HUES48 (cell line): Measurements from ENCODE around the gene RSPO4.

ENCODE experiments used
- H3K27ac ChIP-seq: one replicate; pipeline ENCODE4 v1.7.0; 2013; ENCODE audit warnings: low read depth, low read length, inconsistent platforms
- H3K27me3 ChIP-seq: 2 replicates; pipeline ENCODE4 v1.6.1; 2013; ENCODE audit warnings: mild to moderate bottlenecking, low read length; ENCODE audit not compliant: control insufficient read depth, insufficient read depth
- H3K36me3 ChIP-seq: 2 replicates; pipeline ENCODE4 v1.6.1; 2013; ENCODE audit warnings: low read length; ENCODE audit not compliant: control insufficient read depth, insufficient read depth
- H3K4me1 ChIP-seq: 2 replicates; pipeline ENCODE4 v1.6.1; 2013; ENCODE audit warnings: mild to moderate bottlenecking, low read length; ENCODE audit not compliant: control insufficient read depth, insufficient read depth
- H3K4me3 ChIP-seq: 2 replicates; pipeline ENCODE4 v1.5.1; 2013; ENCODE audit warnings: mild to moderate bottlenecking, low read depth, low read length
- H3K9ac ChIP-seq: 2 replicates; pipeline ENCODE4 v1.6.1; 2013; ENCODE audit warnings: mild to moderate bottlenecking, low read depth, low read length, moderate library complexity
- H3K9me3 ChIP-seq: 2 replicates; pipeline ENCODE4 v1.6.1; 2013; ENCODE audit warnings: low read length; ENCODE audit not compliant: control insufficient read depth, insufficient read depth

The RSPO4 gene

DNA sequence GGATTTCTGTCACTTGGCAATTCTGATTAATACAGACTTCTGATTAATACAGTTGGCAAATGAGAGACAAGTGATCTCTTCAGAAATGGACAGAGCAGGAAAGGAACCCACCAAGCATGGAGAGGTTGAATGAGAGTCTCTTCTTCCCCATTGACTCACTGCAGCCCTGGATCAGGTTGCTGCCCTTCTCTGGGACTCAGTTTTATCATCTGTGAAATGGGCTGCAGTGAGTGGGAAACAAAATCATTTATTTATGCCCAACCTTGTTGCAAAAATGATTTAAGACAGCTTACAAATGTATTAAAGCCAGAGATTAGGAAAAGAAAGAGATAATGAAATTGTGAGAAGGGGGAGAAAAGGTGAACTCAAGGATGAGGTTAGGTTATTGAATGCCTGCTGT is 20.8 kb upstream of the RSPO4 start:
- H3K9me3 ChIP-seq: no peaks in the 10 kb centered on the region
- no peak overlapping the region for H3K27ac ChIP-seq
- no peak overlapping the region for H3K4me3 ChIP-seq
- H3K27me3 ChIP-seq: no peaks in the 10 kb centered on the region
- no peaks in the 10 kb centered on the region for H3K4me1 ChIP-seq
- H3K36me3 ChIP-seq: no peaks in the 10 kb centered on the region
- H3K9ac ChIP-seq: no peak overlapping the region

DNA sequence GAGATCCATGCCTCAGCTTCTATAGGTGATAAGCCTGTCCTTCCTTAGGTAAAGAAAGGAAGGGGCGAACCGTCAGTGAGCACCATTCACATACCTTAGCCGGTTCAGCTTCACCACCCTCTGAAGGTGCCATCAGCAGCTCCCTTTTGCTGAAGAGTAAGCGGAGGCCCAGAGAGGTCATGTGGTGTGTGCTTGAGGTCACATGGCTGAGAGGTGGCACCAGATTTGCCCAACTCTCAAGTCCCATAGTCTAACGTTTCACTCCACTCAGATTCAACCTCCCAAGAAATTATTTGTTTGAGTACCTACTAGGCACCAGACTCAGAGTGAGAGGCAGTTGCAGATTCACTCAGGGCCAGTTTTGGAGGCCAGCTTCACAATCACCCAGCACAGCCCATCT is 18.5 kb upstream of the RSPO4 start:
- Histone ChIP-seq H3K9ac (no peak overlapping the region), H3K27ac (no peak overlapping the region), H3K4me1 (no peaks in the 10 kb centered on the region), H3K9me3 (no peaks in the 10 kb centered on the region), H3K36me3 (no peaks in the 10 kb centered on the region), H3K4me3 (no peak overlapping the region), H3K27me3 (no peaks in the 10 kb centered on the region)

DNA sequence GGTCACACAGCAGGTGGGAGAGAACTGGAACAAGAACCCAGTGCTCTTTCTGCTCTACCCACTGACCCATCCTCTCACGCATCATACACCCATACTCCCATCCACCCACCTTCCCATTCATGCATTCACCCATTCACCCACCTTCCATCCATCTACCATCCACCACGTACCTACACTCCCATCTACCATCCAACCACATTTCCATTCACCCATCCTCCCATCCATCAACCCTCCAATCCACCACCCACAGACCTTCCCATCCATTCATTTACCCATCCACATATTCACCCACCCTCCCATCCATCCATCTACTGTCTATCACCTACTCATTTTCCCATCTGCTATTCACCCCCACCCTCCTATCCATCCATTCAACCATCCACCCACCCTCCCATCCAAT is 17.2 kb upstream of the RSPO4 start:
- Histone ChIP-seq H3K4me3 (no peak overlapping the region), H3K36me3 (no peaks in the 10 kb centered on the region), H3K4me1 (no peaks in the 10 kb centered on the region), H3K27ac (no peak overlapping the region), H3K27me3 (no peaks in the 10 kb centered on the region), H3K9me3 (no peaks in the 10 kb centered on the region), H3K9ac (no peak overlapping the region)

DNA sequence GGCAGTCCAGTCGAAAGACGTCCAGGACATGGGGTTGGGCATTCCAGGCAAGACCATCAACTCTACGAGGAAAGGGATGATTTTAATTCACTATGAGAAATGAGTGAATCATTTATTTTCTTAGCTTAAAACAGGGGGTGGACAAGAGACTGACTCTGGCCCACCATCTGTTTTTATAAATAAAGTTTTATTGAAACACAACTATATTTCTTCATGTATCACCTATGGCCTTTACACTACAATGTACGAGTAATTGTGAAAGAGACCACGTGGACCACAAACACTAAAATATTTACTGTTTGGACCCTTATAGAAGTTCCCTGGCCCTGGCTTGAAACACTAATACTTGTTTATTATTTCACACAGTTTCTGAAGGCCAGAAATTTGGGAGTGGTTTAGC is 15.6 kb upstream of the RSPO4 start:
- H3K27ac ChIP-seq: no peak overlapping the region
- H3K9ac ChIP-seq: no peak overlapping the region
- H3K36me3 ChIP-seq: no peaks in the 10 kb centered on the region
- H3K4me1 ChIP-seq: no peaks in the 10 kb centered on the region
- no peaks in the 10 kb centered on the region for H3K27me3 ChIP-seq
- no peaks in the 10 kb centered on the region for H3K9me3 ChIP-seq
- no peak overlapping the region for H3K4me3 ChIP-seq

DNA sequence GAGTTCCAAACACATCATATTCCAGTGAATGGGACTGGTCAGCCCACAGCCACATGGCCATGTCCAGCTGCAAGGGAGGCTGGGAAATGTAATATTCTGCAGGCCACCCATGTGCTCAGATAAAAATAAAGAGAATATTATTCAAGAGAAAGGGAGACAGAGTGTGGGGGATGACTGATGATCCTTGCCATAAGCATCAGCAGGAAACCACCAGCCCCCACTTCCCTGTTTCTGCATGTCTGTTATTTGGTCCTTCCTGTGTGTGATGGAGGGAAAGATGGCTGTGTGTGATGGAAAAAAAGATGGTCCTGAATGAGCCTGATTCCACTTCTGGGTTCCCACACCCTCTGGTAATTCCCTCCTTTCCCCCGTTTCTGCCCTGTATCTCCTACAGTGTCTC is 13.1 kb upstream of the RSPO4 start:
- no peak overlapping the region for H3K9ac ChIP-seq
- H3K4me3 ChIP-seq: no peak overlapping the region
- H3K9me3 ChIP-seq: no peaks in the 10 kb centered on the region
- H3K27me3 ChIP-seq: no peaks in the 10 kb centered on the region
- no peaks in the 10 kb centered on the region for H3K4me1 ChIP-seq
- H3K27ac ChIP-seq: no peak overlapping the region
- H3K36me3 ChIP-seq: no peaks in the 10 kb centered on the region

DNA sequence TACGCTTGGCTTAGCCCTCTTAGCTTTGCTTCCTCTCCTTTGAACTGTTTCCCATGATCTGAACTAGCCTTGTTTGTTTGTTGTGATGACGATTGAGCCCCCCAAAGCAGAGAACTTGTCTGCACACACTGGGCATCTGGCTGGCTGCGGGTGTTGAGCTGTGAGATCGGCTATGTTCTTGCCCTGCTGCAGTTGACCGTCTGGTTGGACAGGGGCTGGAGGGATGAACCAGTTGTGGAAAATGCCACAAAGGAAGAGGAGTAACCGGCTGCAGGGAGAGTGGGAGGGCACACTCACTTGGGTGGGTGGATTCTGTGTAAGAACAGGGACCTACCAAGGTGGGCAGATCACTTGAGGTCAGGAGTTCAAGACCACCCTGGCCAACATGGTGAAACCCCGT is 12.4 kb upstream of the RSPO4 start:
- H3K9ac ChIP-seq: no peak overlapping the region

DNA sequence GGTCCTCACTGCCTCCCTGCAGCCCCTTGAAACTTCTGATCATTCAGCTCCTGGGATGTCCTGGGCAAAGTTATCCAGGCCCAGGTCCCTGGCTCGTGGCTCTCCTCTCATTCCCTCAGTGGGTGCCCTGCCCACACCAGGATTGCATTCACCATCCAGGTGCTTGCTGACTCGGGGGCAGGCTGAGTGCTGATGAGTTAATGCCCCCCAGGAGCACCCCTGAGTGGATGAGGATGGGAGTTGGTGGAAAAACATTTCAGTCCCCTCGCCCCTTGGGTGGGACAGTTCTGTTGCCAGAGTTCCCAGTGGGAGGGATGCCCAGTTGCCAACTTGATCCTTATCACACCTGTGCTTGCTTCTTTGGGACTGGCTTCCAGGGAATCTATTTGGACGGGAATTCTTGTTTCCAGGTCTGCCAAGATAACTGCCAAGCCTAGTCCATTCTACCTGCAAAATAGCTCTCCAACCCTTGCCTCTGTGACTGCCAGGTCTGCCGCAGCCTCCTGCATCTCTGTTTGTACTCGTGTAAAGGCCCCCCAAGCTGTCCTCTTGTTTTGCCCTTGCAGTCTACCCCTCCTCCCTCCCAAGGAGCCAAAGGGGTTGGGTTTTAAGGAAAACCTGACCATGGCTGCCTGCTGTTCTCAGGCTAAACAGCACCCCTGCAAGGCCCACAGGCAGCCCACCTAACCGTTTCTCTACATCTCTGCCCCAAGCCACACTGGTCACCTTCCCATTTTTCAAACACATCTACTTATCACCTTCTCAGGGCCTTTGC is 11.6 kb upstream of the RSPO4 start:
- no peaks in the 10 kb centered on the region for H3K4me1 ChIP-seq
- no peaks in the 10 kb centered on the region for H3K36me3 ChIP-seq
- H3K27ac ChIP-seq: no peak overlapping the region
- no peaks in the 10 kb centered on the region for H3K9me3 ChIP-seq
- H3K9ac ChIP-seq: no peak overlapping the region
- no peaks in the 10 kb centered on the region for H3K27me3 ChIP-seq
- H3K4me3 ChIP-seq: no peak overlapping the region

More for the DNA sequence above, 12.4 kb upstream of the RSPO4 start:
- H3K27me3 ChIP-seq: no peaks in the 10 kb centered on the region
- H3K27ac ChIP-seq: no peak overlapping the region
- no peaks in the 10 kb centered on the region for H3K9me3 ChIP-seq
- no peaks in the 10 kb centered on the region for H3K4me1 ChIP-seq
- no peak overlapping the region for H3K4me3 ChIP-seq
- H3K36me3 ChIP-seq: no peaks in the 10 kb centered on the region

DNA sequence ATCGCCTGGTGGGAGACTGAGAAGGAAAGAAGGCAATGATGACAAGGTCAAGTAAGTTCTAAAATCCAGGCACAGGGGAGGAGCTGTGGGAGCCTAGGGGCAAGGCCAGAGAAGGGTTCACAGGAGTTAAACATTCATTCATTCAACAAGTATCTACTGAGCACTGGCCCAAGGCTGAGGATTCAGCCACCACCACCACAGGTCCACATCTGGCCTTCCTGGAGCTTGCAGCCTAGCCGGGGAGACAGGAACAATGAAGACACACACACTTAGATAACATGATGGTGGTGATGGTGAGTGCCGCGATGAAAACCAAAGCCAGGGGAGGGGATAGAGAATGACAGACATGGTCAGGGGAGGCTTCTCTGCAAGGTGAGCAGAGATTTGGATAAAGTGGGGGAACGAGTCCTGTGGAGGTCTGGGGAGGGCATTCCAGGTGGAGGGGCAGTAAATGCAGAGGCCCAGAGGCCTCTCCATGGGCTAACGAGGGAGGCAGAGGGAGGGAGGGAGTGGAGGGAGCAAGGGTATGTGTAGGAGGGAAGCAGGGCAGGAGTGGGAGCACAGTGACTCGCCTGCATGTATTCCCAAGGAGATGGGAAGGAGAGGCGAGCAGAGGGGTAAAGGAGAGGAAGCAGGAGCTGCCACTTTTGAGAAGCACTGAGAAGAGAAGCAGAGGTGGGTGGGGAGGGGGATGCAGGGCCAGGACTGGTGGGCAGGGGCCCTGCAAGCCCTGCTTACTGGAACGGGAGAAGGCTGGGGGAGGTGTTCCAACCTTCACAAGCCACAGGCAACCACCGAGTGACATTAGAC is 10.5 kb upstream of the RSPO4 start:
- Histone ChIP-seq H3K36me3 (no peaks in the 10 kb centered on the region), H3K4me3 (no peak overlapping the region), H3K27ac (no peak overlapping the region), H3K4me1 (no peaks in the 10 kb centered on the region), H3K27me3 (no peaks in the 10 kb centered on the region), H3K9me3 (no peaks in the 10 kb centered on the region), H3K9ac (no peak overlapping the region)

DNA sequence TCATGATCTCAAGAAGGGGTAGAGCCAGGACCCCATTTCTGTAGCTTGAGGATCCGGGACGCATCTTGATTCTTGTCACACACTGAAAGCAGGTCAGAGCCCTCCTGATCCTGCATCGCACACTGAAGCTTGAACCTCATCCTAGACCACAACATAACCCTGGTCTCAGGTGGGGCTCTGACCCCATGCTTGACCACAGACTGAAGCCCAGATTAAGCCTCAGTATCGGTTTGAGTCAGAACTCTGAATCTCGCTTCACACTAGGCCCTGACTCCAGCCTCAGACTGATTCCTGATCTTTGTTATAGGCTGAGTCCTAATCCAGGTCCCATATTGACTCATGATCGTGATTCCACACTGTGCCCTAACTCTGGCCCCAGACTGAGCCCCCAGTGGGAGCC is 8.5 kb upstream of the RSPO4 start:
- Histone ChIP-seq H3K9me3 (no peaks in the 10 kb centered on the region), H3K27me3 (no peaks in the 10 kb centered on the region), H3K9ac (no peak overlapping the region), H3K27ac (no peak overlapping the region), H3K4me1 (no peaks in the 10 kb centered on the region), H3K36me3 (no peaks in the 10 kb centered on the region), H3K4me3 (no peak overlapping the region)

DNA sequence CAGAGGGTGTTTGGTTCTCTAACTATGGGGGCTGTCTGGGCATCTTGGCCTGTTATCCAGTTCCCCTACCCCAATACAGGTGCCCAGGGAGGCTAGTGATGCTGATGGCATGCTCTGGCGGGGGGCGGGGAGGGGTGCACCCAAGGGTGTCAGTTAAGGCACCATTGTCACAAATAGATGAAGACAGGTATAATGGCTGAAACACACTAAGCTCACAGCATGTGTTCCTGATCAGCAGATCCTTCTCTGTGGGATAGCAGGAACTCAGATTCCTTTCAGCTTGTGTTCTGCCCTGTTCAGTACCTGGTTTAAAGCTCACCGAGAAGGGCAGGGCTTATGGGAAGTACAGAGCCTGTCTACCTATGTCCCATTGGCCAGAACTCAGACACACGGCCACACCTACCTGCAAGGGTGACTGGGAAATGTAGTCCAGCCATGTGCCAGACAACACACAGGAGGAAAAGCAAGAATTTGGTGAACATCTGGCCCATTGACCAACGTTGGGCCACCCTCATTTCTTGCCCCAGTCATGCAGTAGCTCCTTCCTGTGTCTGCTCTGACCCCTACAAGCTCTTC is 3.4 kb upstream of the RSPO4 start:
- H3K27me3 ChIP-seq: peaks cover 25% of the 10 kb centered on the region
- no peaks in the 10 kb centered on the region for H3K9me3 ChIP-seq
- H3K27ac ChIP-seq: peak overlapping the region; percentile 23
- peaks cover 3% of the 10 kb centered on the region; the same call in 1 of the 2 replicates for H3K4me1 ChIP-seq
- no peak overlapping the region for H3K4me3 ChIP-seq
- H3K9ac ChIP-seq: no peak overlapping the region
- no peaks in the 10 kb centered on the region for H3K36me3 ChIP-seq
